Progenitor cell of endocrine pancreas (in vitro differentiated cells): Measurements from ENCODE around the gene FALEC. TPM values are rescaled to one million over a fixed set of nuclear protein-coding genes. Genes with fewer than 3 reads are reported as not detected.
"Not testable (repeated sequence)": the region's sequence is repeated elsewhere in the genome, so short reads cannot be mapped to it uniquely, and the experiment has no call there.

Source experiments
- DNase-seq: peaks from one replicate; pipeline ENCODE4 v3.0.0; 2021; ENCODE audit warnings: low spot score; ENCODE audit not compliant: unreplicated experiment
- H3K27ac Mint-ChIP-seq: 2 replicates; pipeline ENCODE4 v1.8.0; 2021; ENCODE audit warnings: mild to moderate bottlenecking, moderate library complexity, mixed read lengths
- H3K27me3 Mint-ChIP-seq: 2 replicates; pipeline ENCODE4 v1.8.0; 2021; ENCODE audit warnings: mixed read lengths
- H3K36me3 Mint-ChIP-seq: 2 replicates; pipeline ENCODE4 v1.8.0; 2022; ENCODE audit warnings: mixed read lengths; ENCODE audit not compliant: insufficient read depth
- H3K4me1 Mint-ChIP-seq: 2 replicates; pipeline ENCODE4 v1.8.0; 2021; ENCODE audit warnings: low read depth, mixed read lengths
- H3K4me3 Mint-ChIP-seq: 2 replicates; pipeline ENCODE4 v1.8.0; 2021; ENCODE audit warnings: low read depth, mild to moderate bottlenecking, moderate library complexity, mixed read lengths
- H3K9me3 Mint-ChIP-seq: 2 replicates; pipeline ENCODE4 v1.8.0; 2021; ENCODE audit warnings: low read depth, mixed read lengths
- total RNA-seq: library from RNA; stranded (reverse); gene quantifications from 2 replicates; pipeline ENCODE4 v1.2.1, GENCODE V29; 2021
- TF ChIP-seq, protein P1 (sequence below): fragments of 200-600 bp; sonication (generic); IDR thresholded peaks from one replicate; pipeline ENCODE4 v1.5.0; 2021; ENCODE audit warnings: antibody characterized with exemption, mild to moderate bottlenecking; ENCODE audit not compliant: unreplicated experiment

FALEC gene
- total RNA-seq, 1 donor from 2014 or later, result 0.57 TPM

DNA sequence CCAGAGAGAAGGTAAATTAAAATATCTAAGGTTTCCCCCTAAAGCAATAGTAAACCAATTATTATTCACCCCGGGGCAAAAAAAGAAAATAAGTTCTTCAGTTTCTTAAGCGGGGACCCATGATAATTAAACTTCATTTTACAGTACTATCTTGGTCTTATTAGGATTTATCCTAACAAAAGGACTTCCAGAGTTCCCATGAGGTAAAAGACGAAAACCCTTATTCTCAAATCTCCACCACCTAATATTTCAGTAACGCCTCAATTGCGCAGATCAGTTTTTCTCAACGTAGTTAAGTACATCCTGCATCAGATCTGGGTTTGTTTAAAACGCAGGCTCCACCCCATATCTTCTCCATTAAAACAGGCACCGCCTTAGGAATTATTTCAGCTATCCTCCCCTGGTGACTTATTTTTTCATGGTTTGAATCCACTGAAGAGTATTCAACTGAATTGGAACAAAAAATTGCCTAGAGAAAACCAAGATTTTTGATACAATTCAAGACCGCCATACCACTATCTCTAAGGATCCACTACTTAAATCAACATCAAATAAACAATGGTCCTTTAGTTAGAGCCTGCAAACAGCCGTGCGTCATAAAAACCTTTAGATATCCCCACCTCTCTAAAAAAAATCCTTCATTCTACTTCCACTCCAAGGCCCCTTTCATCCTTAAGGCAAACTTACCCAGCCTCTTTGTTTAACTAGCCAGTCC is 62.2 kb downstream of the FALEC start:
- peak overlapping the region; percentile 100 for H3K27ac Mint-ChIP-seq
- peaks cover 35% of the 10 kb centered on the region for H3K4me1 Mint-ChIP-seq
- DNase-seq, result no peak
- no peaks in the 10 kb centered on the region for H3K27me3 Mint-ChIP-seq
- no peaks in the 10 kb centered on the region for H3K9me3 Mint-ChIP-seq
- H3K36me3 Mint-ChIP-seq, result peaks cover 49% of the 10 kb centered on the region
- H3K4me3 Mint-ChIP-seq, result peak overlapping the region; percentile 95
- TF ChIP-seq, protein P1, sequence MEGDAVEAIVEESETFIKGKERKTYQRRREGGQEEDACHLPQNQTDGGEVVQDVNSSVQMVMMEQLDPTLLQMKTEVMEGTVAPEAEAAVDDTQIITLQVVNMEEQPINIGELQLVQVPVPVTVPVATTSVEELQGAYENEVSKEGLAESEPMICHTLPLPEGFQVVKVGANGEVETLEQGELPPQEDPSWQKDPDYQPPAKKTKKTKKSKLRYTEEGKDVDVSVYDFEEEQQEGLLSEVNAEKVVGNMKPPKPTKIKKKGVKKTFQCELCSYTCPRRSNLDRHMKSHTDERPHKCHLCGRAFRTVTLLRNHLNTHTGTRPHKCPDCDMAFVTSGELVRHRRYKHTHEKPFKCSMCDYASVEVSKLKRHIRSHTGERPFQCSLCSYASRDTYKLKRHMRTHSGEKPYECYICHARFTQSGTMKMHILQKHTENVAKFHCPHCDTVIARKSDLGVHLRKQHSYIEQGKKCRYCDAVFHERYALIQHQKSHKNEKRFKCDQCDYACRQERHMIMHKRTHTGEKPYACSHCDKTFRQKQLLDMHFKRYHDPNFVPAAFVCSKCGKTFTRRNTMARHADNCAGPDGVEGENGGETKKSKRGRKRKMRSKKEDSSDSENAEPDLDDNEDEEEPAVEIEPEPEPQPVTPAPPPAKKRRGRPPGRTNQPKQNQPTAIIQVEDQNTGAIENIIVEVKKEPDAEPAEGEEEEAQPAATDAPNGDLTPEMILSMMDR, result no peak

DNA sequence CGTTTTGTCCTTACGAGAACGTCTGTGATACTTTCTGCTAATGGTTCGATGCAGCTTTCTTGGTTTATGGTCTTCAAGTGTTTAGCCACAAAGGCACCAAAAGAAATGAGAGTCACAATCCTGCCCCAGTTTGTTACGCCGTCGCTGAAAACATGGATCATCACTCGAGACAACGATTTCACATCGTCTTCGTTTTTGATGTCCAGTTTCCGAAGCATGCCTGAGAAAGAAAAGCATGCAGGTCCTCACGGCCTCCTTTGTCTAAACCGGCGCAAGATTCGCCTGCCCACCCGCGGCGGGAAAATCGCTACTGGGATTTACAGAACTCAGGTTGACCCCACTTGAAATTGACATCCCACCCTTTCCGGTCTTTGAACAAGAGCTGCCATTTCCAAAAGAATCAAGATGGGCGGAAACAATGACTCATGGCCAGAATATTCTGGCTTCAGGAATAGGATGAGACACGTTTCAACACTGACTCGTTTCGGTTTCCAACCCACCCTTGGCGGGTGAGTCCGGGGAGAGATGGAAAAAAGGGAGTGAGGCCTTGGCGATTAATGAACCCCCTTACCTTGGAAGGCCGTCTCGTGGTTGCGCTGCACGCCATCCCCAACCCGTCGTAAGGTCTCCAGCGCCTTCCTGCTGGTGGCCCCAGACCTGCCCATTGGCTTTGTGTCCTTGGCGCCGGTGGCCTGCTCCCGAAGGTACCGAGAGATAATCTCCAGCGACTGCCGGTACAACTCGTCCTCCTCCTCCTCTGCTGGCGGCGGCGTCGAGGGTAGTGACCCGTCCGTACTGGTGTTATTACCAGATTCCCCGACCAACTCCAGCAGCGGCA is 62.9 kb downstream of the FALEC start:
- Mint-ChIP-seq H3K4me1 (peaks cover 35% of the 10 kb centered on the region), H3K27me3 (no peaks in the 10 kb centered on the region), H3K36me3 (peaks cover 44% of the 10 kb centered on the region), H3K9me3 (no peaks in the 10 kb centered on the region), H3K4me3 (peak overlapping the region; percentile 95), H3K27ac (peak overlapping the region; percentile 100)
- TF ChIP-seq, protein P1, result no peak
- no peak for DNase-seq

DNA sequence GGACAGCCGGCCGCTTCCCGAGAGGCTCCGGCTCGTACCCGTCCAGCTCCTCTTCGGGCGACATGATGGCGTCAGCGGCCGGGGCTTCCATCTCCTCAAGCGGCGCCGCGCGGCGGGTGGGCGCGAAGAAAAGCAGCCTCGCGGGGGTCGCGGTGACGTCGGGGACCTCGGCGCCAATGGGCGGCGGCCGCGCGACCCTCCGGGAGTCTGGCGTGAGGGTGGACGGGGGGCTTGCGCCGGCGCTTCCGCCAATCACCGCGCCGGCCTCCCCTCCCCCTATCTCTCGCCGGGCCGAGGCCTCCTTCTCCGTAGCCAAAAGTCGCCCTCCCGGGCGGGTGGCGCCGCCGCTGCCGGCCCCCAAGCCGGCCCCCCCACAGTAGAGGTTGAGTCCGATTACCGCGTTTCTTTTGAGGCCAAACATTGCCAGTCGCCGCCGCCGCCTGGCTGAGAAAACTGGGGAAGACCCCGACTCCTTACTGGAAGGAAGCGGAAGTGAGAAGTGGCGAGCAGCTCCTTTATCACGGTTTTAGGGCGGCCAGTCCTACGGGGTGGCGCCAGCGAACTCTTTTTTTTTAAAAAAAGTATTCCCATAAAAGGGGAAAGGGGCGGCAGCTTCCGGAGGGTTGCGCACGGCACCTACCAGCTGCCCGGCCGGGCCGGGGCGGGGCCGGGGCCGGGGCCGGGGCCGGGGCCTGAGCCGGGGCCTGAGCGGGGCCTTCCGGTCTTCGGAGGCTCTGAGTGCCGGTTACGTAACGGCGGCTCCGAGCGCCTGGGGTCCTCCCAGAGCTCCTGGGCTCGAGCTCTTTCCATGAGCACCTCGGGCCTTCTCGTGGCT is 63.8 kb downstream of the FALEC start, which contains the start of gene MCL1:
Gene MCL1, minus strand, starts transcription at position 501 of the 835 bp plus-strand sequence. Its CDS starts 80 bp downstream, at position 421.
- peak; percentile 85 for DNase-seq
- Mint-ChIP-seq H3K27me3 (no peaks in the 10 kb centered on the region), H3K9me3 (no peaks in the 10 kb centered on the region), H3K4me1 (peaks cover 34% of the 10 kb centered on the region), H3K36me3 (peaks cover 38% of the 10 kb centered on the region), H3K27ac (peak within 1 kb of the TSS; percentile 100), H3K4me3 (peak within 1 kb of the TSS; percentile 95)
- TF ChIP-seq, protein P1, result no peak

DNA sequence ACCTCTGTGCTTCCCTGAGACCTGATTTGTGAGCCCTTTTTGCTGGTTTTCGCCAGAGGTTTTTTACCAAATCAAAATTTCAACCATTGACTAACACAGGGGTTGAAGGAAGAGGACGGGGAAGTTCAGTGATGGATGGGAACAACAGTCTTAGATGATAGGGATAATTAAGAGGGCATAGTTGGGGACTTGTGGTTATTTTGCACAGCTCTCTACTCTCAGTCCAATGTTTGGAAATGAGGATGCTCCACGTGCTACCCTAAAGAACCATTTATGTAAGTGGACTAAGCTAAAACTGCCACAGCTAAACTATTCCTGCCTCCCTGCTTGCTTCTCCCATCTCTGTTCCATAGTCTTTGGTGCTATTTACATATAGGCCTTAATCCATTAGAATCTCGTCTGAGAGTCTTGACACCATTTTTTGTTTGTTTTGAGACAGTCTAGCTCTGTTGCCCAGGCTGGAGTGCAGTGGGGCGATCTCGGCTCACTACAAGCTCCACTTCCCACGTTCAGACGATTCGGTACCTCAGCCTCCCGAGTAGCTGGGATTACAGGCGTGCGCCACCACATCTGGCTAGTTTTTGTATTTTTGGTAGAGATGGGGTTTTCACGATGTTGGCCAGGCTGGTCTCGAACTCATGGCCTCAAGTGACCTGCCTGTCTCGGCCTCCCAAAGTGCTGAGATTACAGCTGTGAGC is 64.5 kb downstream of the FALEC start:
- Mint-ChIP-seq H3K27me3 (no peaks in the 10 kb centered on the region), H3K4me3 (peak overlapping the region; percentile 84), H3K27ac (peak overlapping the region; percentile 99), H3K9me3 (no peaks in the 10 kb centered on the region), H3K4me1 (peaks cover 27% of the 10 kb centered on the region), H3K36me3 (peaks cover 34% of the 10 kb centered on the region)
- no peak for DNase-seq
- TF ChIP-seq, protein P1, result no peak

DNA sequence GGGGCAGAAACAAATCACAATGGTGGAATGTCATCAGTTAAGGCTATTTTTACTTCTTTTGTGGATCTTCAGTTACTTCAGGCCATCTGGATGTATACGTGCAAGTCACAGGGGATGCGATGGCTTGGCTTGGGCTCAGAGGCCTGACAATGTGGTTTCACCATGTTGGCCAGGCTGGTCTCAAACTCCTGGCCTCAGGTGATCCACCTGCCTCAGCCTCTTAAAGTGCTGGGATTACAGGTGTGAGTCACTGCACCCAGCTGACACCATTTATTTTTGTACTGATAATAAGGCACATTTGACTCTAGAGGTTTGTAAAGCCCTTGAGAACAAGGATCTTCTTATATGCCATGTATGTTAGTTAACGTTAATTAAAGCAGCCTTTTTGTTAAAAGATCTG is 65.4 kb downstream of the FALEC start:
- H3K4me1 Mint-ChIP-seq, result peaks cover 18% of the 10 kb centered on the region
- peaks cover 29% of the 10 kb centered on the region for H3K36me3 Mint-ChIP-seq
- DNase-seq, H3K9me3 Mint-ChIP-seq, H3K27me3 Mint-ChIP-seq: not testable (repeated sequence)
- H3K4me3 Mint-ChIP-seq, result peak overlapping the region; percentile 84
- peak overlapping the region; percentile 99 for H3K27ac Mint-ChIP-seq

DNA sequence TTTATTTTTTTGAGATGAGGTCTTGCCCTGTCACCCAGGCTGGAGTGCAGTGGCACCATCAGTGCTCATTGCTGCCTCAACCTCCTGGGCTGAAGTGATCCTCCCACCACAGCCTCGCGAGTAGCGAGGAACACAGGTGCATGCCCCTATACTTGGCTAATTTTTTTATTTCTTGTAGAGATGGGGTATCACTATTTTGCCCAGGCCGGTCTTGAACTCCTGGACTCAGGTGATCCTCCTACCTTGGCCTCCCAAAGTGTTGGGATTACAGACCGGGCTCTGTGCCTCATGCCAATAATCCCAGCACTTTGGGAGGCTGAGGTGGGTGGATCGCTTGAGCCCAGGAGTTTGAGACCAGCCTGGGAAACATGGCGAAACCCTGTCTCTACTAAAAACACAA is 65.9 kb downstream of the FALEC start:
- not testable (repeated sequence) for H3K4me3 Mint-ChIP-seq, DNase-seq, H3K27me3 Mint-ChIP-seq, H3K9me3 Mint-ChIP-seq, H3K27ac Mint-ChIP-seq
- H3K36me3 Mint-ChIP-seq, result peaks cover 27% of the 10 kb centered on the region
- H3K4me1 Mint-ChIP-seq, result peaks cover 14% of the 10 kb centered on the region

DNA sequence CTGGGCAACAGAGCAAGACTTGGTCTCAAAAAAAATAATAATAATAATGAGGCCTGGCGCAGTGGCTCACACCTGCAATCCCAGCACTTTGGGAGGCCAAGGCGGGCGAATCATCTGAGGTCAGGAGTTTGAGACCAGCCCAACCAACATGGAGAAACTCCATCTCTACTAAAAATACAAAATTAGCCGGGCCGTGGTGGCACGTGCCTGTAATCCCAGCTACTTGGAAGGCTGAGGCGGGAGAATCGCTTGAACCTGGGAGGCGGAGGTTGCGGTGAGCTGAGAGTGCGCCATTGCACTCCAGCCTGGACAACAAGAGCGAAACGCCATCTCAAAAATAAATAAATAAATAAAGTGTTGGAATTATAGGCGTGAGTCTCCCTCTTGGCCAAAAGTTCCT is 66.4 kb downstream of the FALEC start:
- not testable (repeated sequence) for H3K4me3 Mint-ChIP-seq, H3K4me1 Mint-ChIP-seq, DNase-seq, H3K27me3 Mint-ChIP-seq, H3K27ac Mint-ChIP-seq, H3K9me3 Mint-ChIP-seq
- peaks cover 23% of the 10 kb centered on the region for H3K36me3 Mint-ChIP-seq
